Purkinje cell (primary cell): ENCODE results near the gene LFNG. TPM values are rescaled to one million over a fixed set of nuclear protein-coding genes. Genes with fewer than 3 reads are reported as not detected.

Experiments used
- polyA plus RNA-seq: library from polyadenylated mRNA; unstranded; fragments of >200 nt; fragmentation: Nextera tagmentation; gene quantifications from 2 replicates; pipeline ENCODE4 v1.2.1, GENCODE V29; 2014

LFNG gene, protein sequence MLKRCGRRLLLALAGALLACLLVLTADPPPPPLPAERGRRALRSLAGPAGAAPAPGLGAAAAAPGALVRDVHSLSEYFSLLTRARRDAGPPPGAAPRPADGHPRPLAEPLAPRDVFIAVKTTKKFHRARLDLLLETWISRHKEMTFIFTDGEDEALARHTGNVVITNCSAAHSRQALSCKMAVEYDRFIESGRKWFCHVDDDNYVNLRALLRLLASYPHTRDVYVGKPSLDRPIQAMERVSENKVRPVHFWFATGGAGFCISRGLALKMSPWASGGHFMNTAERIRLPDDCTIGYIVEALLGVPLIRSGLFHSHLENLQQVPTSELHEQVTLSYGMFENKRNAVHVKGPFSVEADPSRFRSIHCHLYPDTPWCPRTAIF
- polyA plus RNA-seq, result 0.20 and 0.35 TPM in 2 replicates

GRCh38 chr7:2519119-2519930 lies at the start of gene LFNG:
Gene LFNG (plus strand): TSS chr7:2519774. CDS start chr7:2519862, 88 bp downstream.

DNA sequence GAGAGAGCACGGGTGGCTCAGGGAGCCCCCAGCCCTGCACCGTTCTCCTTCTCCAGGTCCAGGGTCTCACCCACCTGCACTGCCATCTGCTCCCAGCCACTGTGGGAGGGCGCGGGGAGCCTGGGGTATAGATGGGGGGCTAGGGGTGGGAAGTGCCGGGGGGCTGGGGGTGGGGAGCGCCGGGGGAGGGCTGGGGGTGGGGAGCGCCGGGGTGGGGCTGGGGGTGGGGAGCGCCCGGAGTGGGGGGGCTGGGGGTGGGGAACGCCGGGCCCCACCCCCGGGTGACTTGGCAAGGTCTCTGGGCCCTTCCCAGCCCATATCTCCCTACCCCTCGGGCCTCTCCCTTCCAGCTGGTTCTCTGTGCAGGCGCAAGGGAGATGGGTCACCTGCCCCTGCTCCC lies 43.3 kb upstream of the LFNG start, which contains the start of gene GRIFIN:
Gene GRIFIN, minus strand, starts transcription at position 101 of the 400 bp plus-strand sequence. Its CDS starts 15 bp downstream, at position 86.

GRCh38 chr7:2555121-2556052 lies 35.8 kb downstream of the LFNG start, which contains the start of gene BRAT1:
Gene BRAT1 (minus strand): TSS chr7:2555524. CDS start chr7:2554431, 1,093 bp downstream.

GRCh38 chr7:2558629-2559282 lies 39.2 kb downstream of the LFNG start, which contains the start of gene IQCE:
Gene IQCE (plus strand): TSS chr7:2558979. CDS start chr7:2559182, 203 bp downstream.

Other genes with a start within 250 kb of the LFNG start
- 0.78 and 2.8 TPM in 2 replicates for gene SNX8, start 205.3 kb upstream of the LFNG start, polyA plus RNA-seq
- gene EIF3B, start 164.9 kb upstream of the LFNG start, polyA plus RNA-seq, result 18.4 and 25.6 TPM in 2 replicates
- 1.3 and 1.6 TPM in 2 replicates for gene CHST12, start 116.2 kb upstream of the LFNG start, polyA plus RNA-seq
- gene GRIFIN, start 43.4 kb upstream of the LFNG start, polyA plus RNA-seq, result not detected in 2 replicates
- 0.63 and 1.5 TPM in 2 replicates for gene BRAT1, start 35.8 kb downstream of the LFNG start, polyA plus RNA-seq
- gene IQCE, start 39.2 kb downstream of the LFNG start, polyA plus RNA-seq, result 0.48 and 1.1 TPM in 2 replicates
- gene TTYH3, start 112.2 kb downstream of the LFNG start, polyA plus RNA-seq, result 1.0 and 1.7 TPM in 2 replicates
- 0.36 TPM in 1 of 2 replicates, not detected in the other for gene AMZ1, start 168.4 kb downstream of the LFNG start, polyA plus RNA-seq